ENCODE data around the gene MEIS2.

GRCh38 chr15:36850864-36851263, 249.5 kb downstream of the MEIS2 start:
- TF ChIP-seq CTCF (IDR thresholded peaks at IDR 0.05), result no peak
- TF ChIP-seq POLR2A (IDR thresholded peaks at IDR 0.05), result no peak

Data from stomach (tissue), 4 donors.